IMR-90 (cell line): ENCODE data around the gene MPIG6B. TPM values are rescaled to one million over a fixed set of nuclear protein-coding genes. Genes with fewer than 3 reads are reported as not detected.

ENCODE experiments used
- ATAC-seq: fragments of 200-7000 bp; cut with Tn5 transposase; 2 replicates; pipeline ENCODE4 v1.9.1; 2020; ENCODE audit warnings: low read depth, mild to moderate bottlenecking, moderate library complexity
- BruUV-seq: library from RNA; stranded (reverse); fragments of 400-500 nt; replicated peaks from 2 replicates; lab custom pipeline; 2021; lab: Mats Ljungman, UMichigan
- CTCF ChIA-PET: fragments of 300-600 bp; formaldehyde crosslinking; extraction: SDS; loops from one replicate; lab custom pipeline; 2021; ENCODE audit warnings: antibody characterized with exemption; lab: Yijun Ruan, JAX
- POLR2A ChIA-PET: fragments of 300-600 bp; sonication (Branson Sonifier 250); formaldehyde crosslinking; loops from one replicate; lab custom pipeline; 2022; ENCODE audit warnings: antibody characterized with exemption; ENCODE audit not compliant: unreplicated experiment; lab: Charles Lee
- DNase-seq: peaks from one replicate; pipeline ENCODE4 v3.0.0; 2013
- H2AFZ ChIP-seq: replicated peaks from 2 replicates; pipeline ENCODE3; 2013; ENCODE audit warnings: low read length, mild to moderate bottlenecking; ENCODE audit not compliant: poor library complexity
- H2AK5ac ChIP-seq: 2 replicates; pipeline ENCODE4 v1.6.1; 2013; ENCODE audit warnings: low read depth, low read length, inconsistent platforms
- H2AK9ac ChIP-seq: replicated peaks from 2 replicates; pipeline ENCODE3; 2013; ENCODE audit warnings: mild to moderate bottlenecking, low read depth, low read length, moderate library complexity; ENCODE audit not compliant: poor library complexity
- H2BK120ac ChIP-seq: 2 replicates; pipeline ENCODE4 v1.6.1; 2013; ENCODE audit warnings: low read depth, low read length, inconsistent platforms
- H2BK15ac ChIP-seq: 3 replicates; pipeline ENCODE4 v1.6.1; 2013; ENCODE audit warnings: low read depth, low read length, inconsistent platforms
- H2BK20ac ChIP-seq: 2 replicates; pipeline ENCODE4 v1.6.1; 2013; ENCODE audit warnings: low read depth, mild to moderate bottlenecking, inconsistent platforms, low read length, moderate library complexity
- H2BK5ac ChIP-seq: 2 replicates; pipeline ENCODE4 v1.6.1; 2013; ENCODE audit warnings: mild to moderate bottlenecking, low read depth, low read length, inconsistent platforms; ENCODE audit not compliant: poor library complexity, severe bottlenecking
- H3K14ac ChIP-seq: replicated peaks from 2 replicates; pipeline ENCODE4 v1.6.1; 2013; ENCODE audit warnings: low read depth, low read length, inconsistent platforms
- H3K18ac ChIP-seq: 2 replicates; pipeline ENCODE4 v1.6.1; 2013; ENCODE audit warnings: low read depth, low read length, control low read depth
- H3K23ac ChIP-seq: 2 replicates; pipeline ENCODE4 v1.6.1; 2013; ENCODE audit warnings: low read depth, low read length, inconsistent platforms
- H3K27ac ChIP-seq: 2 replicates; pipeline ENCODE4 v1.5.1; 2013; ENCODE audit warnings: mild to moderate bottlenecking, control low read depth, low read length; ENCODE audit not compliant: insufficient read depth
- H3K27me3 ChIP-seq: 2 replicates; pipeline ENCODE4 v1.6.1; 2013; ENCODE audit warnings: low read length; ENCODE audit not compliant: control insufficient read depth, insufficient read depth
- H3K36me3 ChIP-seq: 2 replicates; pipeline ENCODE4 v1.6.1; 2013; ENCODE audit warnings: low read length, mixed read lengths; ENCODE audit not compliant: control insufficient read depth, insufficient read depth
- H3K4ac ChIP-seq: 2 replicates; pipeline ENCODE4 v1.6.1; 2013; ENCODE audit warnings: low read depth, low read length, inconsistent platforms
- H3K4me1 ChIP-seq: 2 replicates; pipeline ENCODE4 v1.6.1; 2013; ENCODE audit warnings: low read length, mixed read lengths; ENCODE audit not compliant: control insufficient read depth, insufficient read depth
- H3K4me2 ChIP-seq: 2 replicates; pipeline ENCODE4 v1.6.1; 2013; ENCODE audit warnings: low read depth, mild to moderate bottlenecking, control low read depth, low read length, moderate library complexity
- H3K4me3 ChIP-seq: 2 replicates; pipeline ENCODE4 v1.5.1; 2013; ENCODE audit warnings: low read depth, mild to moderate bottlenecking, control low read depth, low read length, moderate library complexity; ENCODE audit not compliant: insufficient read depth
- H3K56ac ChIP-seq: 2 replicates; pipeline ENCODE4 v1.6.1; 2013; ENCODE audit warnings: low read length, inconsistent platforms; ENCODE audit not compliant: insufficient read depth; ENCODE audit errors: extremely low read depth
- H3K79me1 ChIP-seq, 2 experiments: 2 replicates each; pipeline ENCODE4 v1.6.1; 2013; ENCODE audit warnings: low read length in 2 of 2, inconsistent platforms in 1 of 2, low read depth in 1 of 2
- H3K9ac ChIP-seq: 2 replicates; pipeline ENCODE4 v1.6.1; 2013; ENCODE audit warnings: low read depth, low read length, control low read depth
- H3K9me1 ChIP-seq: 2 replicates; pipeline ENCODE4 v1.6.1; 2013; ENCODE audit warnings: low read length, inconsistent platforms; ENCODE audit not compliant: insufficient read depth
- H3K9me3 ChIP-seq: 2 replicates; pipeline ENCODE4 v1.6.1; 2013; ENCODE audit warnings: low read length; ENCODE audit not compliant: control insufficient read depth, insufficient read depth
- H4K20me1 ChIP-seq: 2 replicates; pipeline ENCODE4 v1.6.1; 2013; ENCODE audit warnings: low read length, inconsistent platforms; ENCODE audit not compliant: insufficient read depth
- H4K5ac ChIP-seq: 2 replicates; pipeline ENCODE4 v1.6.1; 2013; ENCODE audit warnings: mild to moderate bottlenecking, low read depth, low read length, control low read depth
- H4K8ac ChIP-seq, 2 experiments: 2 replicates each; pipeline ENCODE4 v1.6.1; 2013; ENCODE audit warnings: low read depth in 2 of 2, low read length in 2 of 2, control low read depth in 1 of 2, inconsistent platforms in 1 of 2
- H4K91ac ChIP-seq: 2 replicates; pipeline ENCODE4 v1.6.1; 2013; ENCODE audit warnings: low read depth, low read length, inconsistent platforms; ENCODE audit not compliant: insufficient read depth
- BHLHE40 ChIP-seq: fragments of 150-350 bp; IDR thresholded peaks from 2 replicates; pipeline ENCODE4 v1.6.1; 2016; ENCODE audit warnings: mild to moderate bottlenecking, low read depth, low read length
- CEBPB ChIP-seq: IDR thresholded peaks from 2 replicates; pipeline ENCODE4 v1.6.1; 2012; ENCODE audit warnings: low read depth, low read length, improper control_type of control experiment
- FOS ChIP-seq: fragments of 150-350 bp; IDR thresholded peaks from 2 replicates; pipeline ENCODE4 v1.6.1; 2016; ENCODE audit warnings: low read depth, low read length
- MAFK ChIP-seq: IDR thresholded peaks from 2 replicates; pipeline ENCODE4 v1.6.1; 2012; ENCODE audit warnings: low read depth, low read length, improper control_type of control experiment
- MAZ ChIP-seq: IDR thresholded peaks from 2 replicates; pipeline ENCODE4 v1.6.1; 2012; ENCODE audit warnings: low read depth, mild to moderate bottlenecking, low read length, improper control_type of control experiment, moderate library complexity, borderline replicate concordance
- MXI1 ChIP-seq: IDR thresholded peaks from 2 replicates; pipeline ENCODE4 v1.6.1; 2012; ENCODE audit warnings: low read depth, mild to moderate bottlenecking, low read length, moderate library complexity, borderline replicate concordance
- NFE2L2 ChIP-seq: fragments of 150-350 bp; IDR thresholded peaks from 2 replicates; pipeline ENCODE4 v1.6.1; 2016; ENCODE audit warnings: low read depth, mild to moderate bottlenecking, low read length
- POLR2A ChIP-seq: IDR thresholded peaks from 2 replicates; pipeline ENCODE4 v1.6.1; 2012; ENCODE audit warnings: mild to moderate bottlenecking, low read depth, low read length
- RAD21 ChIP-seq: IDR thresholded peaks from 2 replicates; pipeline ENCODE4 v1.6.1; 2012; ENCODE audit warnings: low read length, improper control_type of control experiment
- RCOR1 ChIP-seq: IDR thresholded peaks from 2 replicates; pipeline ENCODE4 v1.6.1; 2012; ENCODE audit warnings: mild to moderate bottlenecking, low read length, improper control_type of control experiment; ENCODE audit not compliant: insufficient replicate concordance
- RFX5 ChIP-seq: IDR thresholded peaks from 2 replicates; pipeline ENCODE4 v1.8.0; 2012; ENCODE audit warnings: low read depth, mild to moderate bottlenecking, low read length, moderate library complexity
- SMC3 ChIP-seq: fragments of 150-350 bp; IDR thresholded peaks from 2 replicates; pipeline ENCODE4 v1.6.1; 2016; ENCODE audit warnings: low read depth, mild to moderate bottlenecking, antibody characterized with exemption, low read length, moderate library complexity
- USF2 ChIP-seq: fragments of 150-350 bp; IDR thresholded peaks from 2 replicates; pipeline ENCODE4 v1.6.1; 2017; ENCODE audit warnings: mild to moderate bottlenecking, antibody characterized with exemption, low read length, low read depth
- WGBS, 2 experiments: methylation state at CpG; one replicate each; pipeline versions ENCODE4 v1.1.5 to v1.1.7; 2013; ENCODE audit warnings: missing lambda C conversion rate in 2 of 2; ENCODE audit not compliant: insufficient read length in 1 of 2; ENCODE audit errors: extremely low coverage in 2 of 2; 5-methylcytosine and 5-hydroxymethylcytosine counted together
- dilution Hi-C: fragments of 300-500 bp; cut with HindIII; formaldehyde crosslinking; loops from one replicate; pipeline ENCODE4 v1.14.3; 2018; ENCODE audit warnings: low sequenced_read_pairs; ENCODE audit not compliant: unreplicated experiment
- in situ Hi-C: fragments of 300-500 bp; cut with MboI; formaldehyde crosslinking; loops from 3 replicates; pipeline ENCODE4 v1.14.3; 2019; ENCODE audit warnings: low sequenced_read_pairs, inconsistent platforms, mixed read lengths
- intact Hi-C: fragments of 100-400 bp; cut with micrococcal nuclease; formaldehyde crosslinking; loops from 2 replicates; pipeline ENCODE4 v1.10.0; 2022
- polyA plus RNA-seq, 3 experiments: library from polyadenylated mRNA; depleted of rRNA; stranded (reverse); fragments of >200 nt; gene quantifications; 2 replicates each; pipeline ENCODE4 v1.2.3, GENCODE V29; 2012; ENCODE audit warnings: low replicate concordance in 1 of 3
- total RNA-seq: library from RNA; depleted of rRNA; stranded (reverse); fragments of >200 nt; gene quantifications from 2 replicates; pipeline ENCODE4 v1.2.3, GENCODE V29; 2012
- TF ChIP-seq, protein P1 (sequence below): conservative IDR thresholded peaks from 2 replicates; pipeline ENCODE4 v1.5.1; 2012; ENCODE audit warnings: mild to moderate bottlenecking, low read depth, low read length, improper control_type of control experiment

The MPIG6B gene
- total and polyA plus RNA-seq, 2 of the 4 experiments (the other 2 are of a cell fraction): not detected

GRCh38 chr6:31762356-31762755, 39.2 kb downstream of the MPIG6B start, which contains the start of gene SAPCD1:
Gene SAPCD1 (plus strand): TSS chr6:31762656. CDS start chr6:31763055, 399 bp downstream.
- peak within 1 kb of the TSS; percentile 71 for H2AK9ac ChIP-seq
- POLR2A ChIA-PET: no interaction called here
- 0 out of 2 replicates have a peak within 1 kb of the TSS, but pooled peaks have one; percentile 14 for H2BK120ac ChIP-seq
- TF ChIP-seq SMC3 (no peak), MAZ (no peak), POLR2A (no peak), MAFK (no peak), FOS (no peak), CEBPB (no peak), RAD21 (no peak), USF2 (no peak), RCOR1 (no peak), RFX5 (no peak), NFE2L2 (no peak), MXI1 (no peak), BHLHE40 (no peak)
- TF ChIP-seq, protein P1, sequence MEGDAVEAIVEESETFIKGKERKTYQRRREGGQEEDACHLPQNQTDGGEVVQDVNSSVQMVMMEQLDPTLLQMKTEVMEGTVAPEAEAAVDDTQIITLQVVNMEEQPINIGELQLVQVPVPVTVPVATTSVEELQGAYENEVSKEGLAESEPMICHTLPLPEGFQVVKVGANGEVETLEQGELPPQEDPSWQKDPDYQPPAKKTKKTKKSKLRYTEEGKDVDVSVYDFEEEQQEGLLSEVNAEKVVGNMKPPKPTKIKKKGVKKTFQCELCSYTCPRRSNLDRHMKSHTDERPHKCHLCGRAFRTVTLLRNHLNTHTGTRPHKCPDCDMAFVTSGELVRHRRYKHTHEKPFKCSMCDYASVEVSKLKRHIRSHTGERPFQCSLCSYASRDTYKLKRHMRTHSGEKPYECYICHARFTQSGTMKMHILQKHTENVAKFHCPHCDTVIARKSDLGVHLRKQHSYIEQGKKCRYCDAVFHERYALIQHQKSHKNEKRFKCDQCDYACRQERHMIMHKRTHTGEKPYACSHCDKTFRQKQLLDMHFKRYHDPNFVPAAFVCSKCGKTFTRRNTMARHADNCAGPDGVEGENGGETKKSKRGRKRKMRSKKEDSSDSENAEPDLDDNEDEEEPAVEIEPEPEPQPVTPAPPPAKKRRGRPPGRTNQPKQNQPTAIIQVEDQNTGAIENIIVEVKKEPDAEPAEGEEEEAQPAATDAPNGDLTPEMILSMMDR: no peak
- H2BK20ac ChIP-seq: no peak within 1 kb of the TSS
- H3K27me3 ChIP-seq: no peaks in the 10 kb centered on the region
- no peak within 1 kb of the TSS; the same call in 1 of the 2 replicates for H4K91ac ChIP-seq
- no peaks in the 10 kb centered on the region for H3K9me3 ChIP-seq
- H3K56ac ChIP-seq: no peak within 1 kb of the TSS; the same call in 1 of the 2 replicates
- H3K79me1 ChIP-seq: no peaks in the 10 kb centered on the region
- H3K9ac ChIP-seq: no peak within 1 kb of the TSS
- peak within 1 kb of the TSS; percentile 64 for H2AFZ ChIP-seq
- no peak within 1 kb of the TSS for H3K4me3 ChIP-seq
- peak within 1 kb of the TSS; percentile 66 for H3K4ac ChIP-seq
- in situ Hi-C loops (no loop called here), dilution Hi-C loops (no loop called here), intact Hi-C loops (no loop called here)
- no peaks in the 10 kb centered on the region for H4K20me1 ChIP-seq
- no peak within 1 kb of the TSS for H3K27ac ChIP-seq
- peak within 1 kb of the TSS in 1 of 2 experiments; percentile 39; a peak in 1 of 4 replicates for H4K8ac ChIP-seq
- peaks cover 15% of the 10 kb centered on the region for H3K9me1 ChIP-seq
- H2AK5ac ChIP-seq: peak within 1 kb of the TSS; percentile 65; the same call in 1 of the 2 replicates
- peaks cover 7% of the 10 kb centered on the region; the same call in 1 of the 2 replicates for H3K36me3 ChIP-seq
- H3K4me2 ChIP-seq: no peak within 1 kb of the TSS
- WGBS, 2 experiments: no CpG with 5 or more reads among the region's 4 CpGs
- peak within 1 kb of the TSS; percentile 5 for H2BK5ac ChIP-seq
- CTCF ChIA-PET: no interaction called here
- ATAC-seq: no peak
- BruUV-seq: no TSS peak
- no peak for DNase-seq
- no peak within 1 kb of the TSS for H4K5ac ChIP-seq
- no peak within 1 kb of the TSS for H3K18ac ChIP-seq
- H3K23ac ChIP-seq: no peak within 1 kb of the TSS
- peaks cover 4% of the 10 kb centered on the region for H3K4me1 ChIP-seq
- H2BK15ac ChIP-seq: no peak within 1 kb of the TSS
- H3K14ac ChIP-seq: peak within 1 kb of the TSS; percentile 74
